Measurements from ENCODE around the gene DGUOK. TPM values are rescaled to one million over a fixed set of nuclear protein-coding genes. Genes with fewer than 3 reads are reported as not detected.

DGUOK gene
- total and polyA plus RNA-seq, 2 donors from 2014 or later: 44.4 to 86.2 TPM

DNA sequence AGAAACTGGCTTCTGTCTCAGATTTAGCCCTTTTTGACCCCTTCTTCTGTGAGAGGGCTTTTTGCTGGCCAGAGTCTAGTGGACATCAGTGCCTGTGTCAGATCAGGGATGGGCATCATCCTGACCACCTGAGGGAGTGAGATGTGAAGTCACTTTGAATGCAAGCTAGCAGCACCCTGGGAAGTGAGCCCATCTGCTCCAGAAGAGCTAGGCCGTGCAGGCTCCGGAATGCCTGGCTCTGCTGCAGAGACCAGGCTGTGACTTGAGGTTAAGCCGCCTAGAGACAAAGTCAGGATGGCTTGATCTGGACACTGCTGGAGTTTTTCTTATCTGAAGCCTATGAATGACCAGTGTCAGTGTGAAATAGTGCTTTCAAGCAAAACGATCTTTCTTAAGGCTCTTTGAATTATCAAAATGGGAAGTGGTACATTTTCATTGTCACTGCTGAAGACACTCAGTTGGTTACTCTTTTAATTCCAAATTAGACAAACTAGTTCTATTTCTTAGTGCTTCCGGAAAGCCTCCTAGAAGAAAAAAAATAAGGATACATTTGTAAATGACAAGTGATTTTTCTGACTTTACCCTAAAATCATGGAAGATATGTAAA lies 20.8 kb downstream of the DGUOK start:
- peaks cover 6 to 49% (median 28%) of the 10 kb centered on the region in 3 donors for H3K36me3 ChIP-seq (ENCODE audit: control insufficient read depth in 2 of 3, insufficient read depth in 3 of 3, low read length in 3 of 3)
- H3K9me3 ChIP-seq (ENCODE audit: control insufficient read depth in 2 of 3, insufficient read depth in 1 of 3, low read length in 3 of 3): no peaks in the 10 kb centered on the region
- no peak overlapping the region for H3K4me3 ChIP-seq (ENCODE audit: low read length in 3 of 3)
- TF ChIP-seq, protein P1, sequence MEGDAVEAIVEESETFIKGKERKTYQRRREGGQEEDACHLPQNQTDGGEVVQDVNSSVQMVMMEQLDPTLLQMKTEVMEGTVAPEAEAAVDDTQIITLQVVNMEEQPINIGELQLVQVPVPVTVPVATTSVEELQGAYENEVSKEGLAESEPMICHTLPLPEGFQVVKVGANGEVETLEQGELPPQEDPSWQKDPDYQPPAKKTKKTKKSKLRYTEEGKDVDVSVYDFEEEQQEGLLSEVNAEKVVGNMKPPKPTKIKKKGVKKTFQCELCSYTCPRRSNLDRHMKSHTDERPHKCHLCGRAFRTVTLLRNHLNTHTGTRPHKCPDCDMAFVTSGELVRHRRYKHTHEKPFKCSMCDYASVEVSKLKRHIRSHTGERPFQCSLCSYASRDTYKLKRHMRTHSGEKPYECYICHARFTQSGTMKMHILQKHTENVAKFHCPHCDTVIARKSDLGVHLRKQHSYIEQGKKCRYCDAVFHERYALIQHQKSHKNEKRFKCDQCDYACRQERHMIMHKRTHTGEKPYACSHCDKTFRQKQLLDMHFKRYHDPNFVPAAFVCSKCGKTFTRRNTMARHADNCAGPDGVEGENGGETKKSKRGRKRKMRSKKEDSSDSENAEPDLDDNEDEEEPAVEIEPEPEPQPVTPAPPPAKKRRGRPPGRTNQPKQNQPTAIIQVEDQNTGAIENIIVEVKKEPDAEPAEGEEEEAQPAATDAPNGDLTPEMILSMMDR (IDR thresholded peaks at IDR 0.05; ENCODE audit: borderline replicate concordance, extremely low read depth, insufficient read depth): no peak
- no peak overlapping the region for H3K9ac ChIP-seq (ENCODE audit: low read length in 3 of 3)
- peaks cover 0 to 2% (median 0%) of the 10 kb centered on the region in 3 donors for H3K4me1 ChIP-seq (ENCODE audit: control insufficient read depth in 2 of 3, insufficient read depth in 2 of 3, low read depth in 1 of 3, low read length in 3 of 3)
- FAIRE-seq: no peak
- no peak overlapping the region for H3K27ac ChIP-seq (ENCODE audit: low read depth in 2 of 2, low read length in 2 of 2)
- no peaks in the 10 kb centered on the region for H3K27me3 ChIP-seq (ENCODE audit: control insufficient read depth, insufficient read depth, low read length)
- DNase-seq: no peak
- intact Hi-C loops (cut with DNase I): no loop called here

DNA sequence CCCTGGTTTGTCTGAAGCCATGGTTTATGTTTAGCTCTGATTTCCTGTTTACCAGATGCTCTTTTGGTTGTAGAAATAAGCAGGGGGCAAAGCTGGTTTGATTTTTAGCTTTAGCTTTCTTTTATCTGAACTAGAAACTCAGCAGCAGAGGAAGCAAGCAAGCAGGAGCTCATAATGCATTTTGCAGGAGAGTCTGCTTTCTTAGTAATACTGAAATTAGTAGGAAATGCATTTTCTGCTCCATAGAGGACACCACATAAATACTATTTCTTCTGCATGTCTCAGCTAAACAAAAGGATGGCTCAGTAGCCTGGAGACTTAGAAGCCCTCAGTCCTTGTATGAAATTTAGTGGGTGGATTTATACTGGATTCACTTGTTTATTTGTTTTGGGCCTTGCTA lies 23.1 kb downstream of the DGUOK start:
- no peak for FAIRE-seq
- TF ChIP-seq, protein P1 (IDR thresholded peaks at IDR 0.05; ENCODE audit: borderline replicate concordance, extremely low read depth, insufficient read depth): no peak
- peaks cover 6 to 52% (median 33%) of the 10 kb centered on the region in 3 donors for H3K36me3 ChIP-seq (ENCODE audit: control insufficient read depth in 2 of 3, insufficient read depth in 3 of 3, low read length in 3 of 3)

GRCh38 chr2:73952499-73953446 lies 26.1 kb downstream of the DGUOK start:
- no peak overlapping the region for H3K4me3 ChIP-seq (ENCODE audit: low read length in 3 of 3)
- no peaks in the 10 kb centered on the region for H3K27me3 ChIP-seq (ENCODE audit: control insufficient read depth, insufficient read depth, low read length)
- FAIRE-seq (no peak), DNase-seq (peak in 1 of 5 donors; percentile 6)
- TF ChIP-seq, protein P1 (IDR thresholded peaks at IDR 0.05; ENCODE audit: borderline replicate concordance, extremely low read depth, insufficient read depth): no peak
- H3K36me3 ChIP-seq (ENCODE audit: control insufficient read depth in 2 of 3, insufficient read depth in 3 of 3, low read length in 3 of 3): peaks cover 3 to 54% (median 24%) of the 10 kb centered on the region in 3 donors
- intact Hi-C loops (cut with DNase I): no loop called here
- H3K27ac ChIP-seq (ENCODE audit: low read depth in 2 of 2, low read length in 2 of 2): no peak overlapping the region
- no peak overlapping the region for H3K9ac ChIP-seq (ENCODE audit: low read length in 3 of 3)
- H3K4me1 ChIP-seq (ENCODE audit: control insufficient read depth in 2 of 3, insufficient read depth in 2 of 3, low read depth in 1 of 3, low read length in 3 of 3): peaks cover 0 to 2% (median 0%) of the 10 kb centered on the region in 3 donors
- no peaks in the 10 kb centered on the region for H3K9me3 ChIP-seq (ENCODE audit: control insufficient read depth in 2 of 3, insufficient read depth in 1 of 3, low read length in 3 of 3)

More for the DNA sequence above, 23.1 kb downstream of the DGUOK start:
- no peak for DNase-seq
- no peak overlapping the region for H3K4me3 ChIP-seq (ENCODE audit: low read length in 3 of 3)
- H3K27me3 ChIP-seq (ENCODE audit: control insufficient read depth, insufficient read depth, low read length): no peaks in the 10 kb centered on the region
- no peak overlapping the region for H3K27ac ChIP-seq (ENCODE audit: low read depth in 2 of 2, low read length in 2 of 2)
- no peaks in the 10 kb centered on the region for H3K9me3 ChIP-seq (ENCODE audit: control insufficient read depth in 2 of 3, insufficient read depth in 1 of 3, low read length in 3 of 3)
- peaks cover 0 to 2% (median 0%) of the 10 kb centered on the region in 3 donors for H3K4me1 ChIP-seq (ENCODE audit: control insufficient read depth in 2 of 3, insufficient read depth in 2 of 3, low read depth in 1 of 3, low read length in 3 of 3)
- no peak overlapping the region for H3K9ac ChIP-seq (ENCODE audit: low read length in 3 of 3)
- intact Hi-C loops (cut with DNase I): no loop called here
